Measurements from ENCODE around the gene CAMSAP1.

GRCh38 chr9:135923508-135923907, 16.2 kb upstream of the CAMSAP1 start:
- no peak for TF ChIP-seq CTCF (IDR thresholded peaks at IDR 0.05)
- TF ChIP-seq POLR2A (IDR thresholded peaks at IDR 0.05) = no peak
